Measurements from ENCODE around the gene PROM1. TPM values are rescaled to one million over a fixed set of nuclear protein-coding genes. Genes with fewer than 3 reads are reported as not detected.

Gene PROM1
- total RNA-seq, 1 experiment from 2014 or later = 65.1 TPM

DNA sequence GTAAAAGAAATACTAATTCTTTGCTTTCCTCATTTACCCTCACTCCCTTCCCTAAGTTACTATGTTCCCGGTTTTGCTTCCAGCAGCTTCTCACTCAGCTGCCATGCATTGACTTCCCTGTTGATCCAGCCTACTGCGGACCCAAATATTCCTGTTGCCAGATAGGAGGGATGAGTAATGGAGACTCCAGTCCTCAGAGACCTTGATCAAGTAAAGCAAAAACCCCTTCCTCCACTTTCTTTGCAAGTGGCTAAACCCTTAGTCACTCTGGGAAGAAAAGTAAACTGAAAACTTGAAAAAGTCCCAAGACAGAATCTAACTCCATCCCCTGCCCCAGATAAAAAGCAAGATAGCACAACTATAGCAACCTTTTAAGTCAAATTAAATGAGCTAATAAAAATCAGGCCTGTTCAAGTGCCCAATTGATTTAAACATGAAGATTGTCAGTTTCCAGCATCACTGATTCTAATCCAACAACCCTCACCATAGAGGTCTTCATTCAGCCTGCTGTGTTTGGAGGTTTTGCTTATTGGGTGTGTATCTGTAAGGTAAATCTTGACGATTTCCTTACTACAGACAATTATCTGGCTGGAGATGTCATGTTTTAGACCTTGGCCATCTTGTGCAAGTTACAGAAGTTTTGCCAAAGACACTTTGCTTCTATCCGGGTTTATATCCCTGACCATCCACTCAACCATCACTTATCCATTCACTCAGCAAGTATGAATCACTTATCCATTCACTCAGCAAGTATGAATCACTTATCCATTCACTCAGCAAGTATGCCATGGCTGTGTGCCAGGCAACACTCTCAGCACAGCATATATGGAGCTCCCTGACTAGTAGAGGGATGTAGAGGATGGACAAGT lies 162.9 kb downstream of the PROM1 start:
- H3K27me3 Mint-ChIP-seq (ENCODE audit: low read depth) = peaks cover 9% of the 10 kb centered on the region
- H3K36me3 Mint-ChIP-seq = peaks cover 5% of the 10 kb centered on the region
- no peak overlapping the region for H3K27ac Mint-ChIP-seq
- DNase-seq (ENCODE audit: low spot score) (no peak), ATAC-seq (no peak)
- ChIA-PET POLR2A (no interaction called here), CTCF (interaction anchor here (1.3 kb wide), 1 partner anchor 38 kb away, joined by 6 read pairs; no protein-coding TSS in a partner anchor)
- no peak overlapping the region for H3K4me3 Mint-ChIP-seq
- TF ChIP-seq ELF4 (CRISPR knock-in tag; IDR thresholded peaks at IDR 0.05; ENCODE audit: low read depth) (no peak), ZNF671 (CRISPR knock-in tag; IDR thresholded peaks at IDR 0.05) (no peak), NFYB (CRISPR knock-in tag; conservative IDR thresholded peaks at IDR 0.05; ENCODE audit: low read depth) (no peak), FOXP4 (CRISPR knock-in tag; IDR thresholded peaks at IDR 0.05) (no peak)
- no peaks in the 10 kb centered on the region for H3K4me1 Mint-ChIP-seq
- H3K9me3 Mint-ChIP-seq = peaks cover 10% of the 10 kb centered on the region

DNA sequence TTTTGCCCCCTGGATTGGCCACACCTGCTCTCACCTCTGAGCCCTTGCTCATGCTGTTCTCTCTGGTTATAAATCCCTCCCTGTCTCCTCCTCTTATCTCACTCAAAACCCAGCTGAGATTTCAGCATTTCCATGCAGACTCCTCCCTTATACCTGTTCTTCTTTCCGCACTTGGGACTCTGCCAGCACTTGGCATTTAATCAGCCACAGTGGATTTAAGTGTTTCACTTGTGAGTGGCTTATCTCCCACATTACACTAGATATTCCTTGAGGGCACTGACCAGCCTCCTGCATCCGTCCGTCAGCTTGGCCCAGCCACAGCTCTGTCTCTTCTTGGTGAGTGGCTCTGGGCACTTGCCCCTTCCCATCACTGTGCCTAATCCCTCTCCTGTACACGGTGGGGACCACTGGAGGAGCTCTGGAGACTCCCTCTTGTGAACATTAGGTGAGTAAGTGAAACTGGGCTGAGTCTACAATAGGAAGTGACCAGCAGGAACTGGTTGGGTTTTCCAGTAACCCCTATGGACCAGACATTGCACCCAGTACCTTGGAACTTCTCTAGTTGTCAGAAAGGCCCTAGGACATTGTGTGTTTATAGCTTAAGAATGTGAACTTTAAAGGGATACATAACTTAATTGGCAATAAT lies 165.2 kb downstream of the PROM1 start:
- Mint-ChIP-seq H3K27me3 (ENCODE audit: low read depth) (peaks cover 9% of the 10 kb centered on the region), H3K36me3 (peaks cover 16% of the 10 kb centered on the region), H3K4me1 (no peaks in the 10 kb centered on the region), H3K9me3 (peaks cover 27% of the 10 kb centered on the region), H3K27ac (no peak overlapping the region), H3K4me3 (no peak overlapping the region)
- POLR2A ChIA-PET = no interaction called here
- DNase-seq (ENCODE audit: low spot score) = no peak
- CTCF ChIA-PET = interaction anchor here (1.9 kb wide), 1 partner anchor 36 kb away, joined by 9 read pairs; no protein-coding TSS in a partner anchor
- ATAC-seq = no peak
- TF ChIP-seq GTF2I (CRISPR knock-in tag; conservative IDR thresholded peaks at IDR 0.05) = no peak
- TF ChIP-seq KAT7 (CRISPR knock-in tag; IDR thresholded peaks at IDR 0.05; ENCODE audit: borderline replicate concordance) = no peak
- TF ChIP-seq SP1 (CRISPR knock-in tag; conservative IDR thresholded peaks at IDR 0.05) = no peak
- TF ChIP-seq, protein P1, sequence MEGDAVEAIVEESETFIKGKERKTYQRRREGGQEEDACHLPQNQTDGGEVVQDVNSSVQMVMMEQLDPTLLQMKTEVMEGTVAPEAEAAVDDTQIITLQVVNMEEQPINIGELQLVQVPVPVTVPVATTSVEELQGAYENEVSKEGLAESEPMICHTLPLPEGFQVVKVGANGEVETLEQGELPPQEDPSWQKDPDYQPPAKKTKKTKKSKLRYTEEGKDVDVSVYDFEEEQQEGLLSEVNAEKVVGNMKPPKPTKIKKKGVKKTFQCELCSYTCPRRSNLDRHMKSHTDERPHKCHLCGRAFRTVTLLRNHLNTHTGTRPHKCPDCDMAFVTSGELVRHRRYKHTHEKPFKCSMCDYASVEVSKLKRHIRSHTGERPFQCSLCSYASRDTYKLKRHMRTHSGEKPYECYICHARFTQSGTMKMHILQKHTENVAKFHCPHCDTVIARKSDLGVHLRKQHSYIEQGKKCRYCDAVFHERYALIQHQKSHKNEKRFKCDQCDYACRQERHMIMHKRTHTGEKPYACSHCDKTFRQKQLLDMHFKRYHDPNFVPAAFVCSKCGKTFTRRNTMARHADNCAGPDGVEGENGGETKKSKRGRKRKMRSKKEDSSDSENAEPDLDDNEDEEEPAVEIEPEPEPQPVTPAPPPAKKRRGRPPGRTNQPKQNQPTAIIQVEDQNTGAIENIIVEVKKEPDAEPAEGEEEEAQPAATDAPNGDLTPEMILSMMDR (IDR thresholded peaks at IDR 0.05) = no peak
- TF ChIP-seq HMGXB4 (CRISPR knock-in tag; IDR thresholded peaks at IDR 0.05) = no peak
- no peak for TF ChIP-seq USF2 (CRISPR knock-in tag; IDR thresholded peaks at IDR 0.05)
- TF ChIP-seq, protein P2, sequence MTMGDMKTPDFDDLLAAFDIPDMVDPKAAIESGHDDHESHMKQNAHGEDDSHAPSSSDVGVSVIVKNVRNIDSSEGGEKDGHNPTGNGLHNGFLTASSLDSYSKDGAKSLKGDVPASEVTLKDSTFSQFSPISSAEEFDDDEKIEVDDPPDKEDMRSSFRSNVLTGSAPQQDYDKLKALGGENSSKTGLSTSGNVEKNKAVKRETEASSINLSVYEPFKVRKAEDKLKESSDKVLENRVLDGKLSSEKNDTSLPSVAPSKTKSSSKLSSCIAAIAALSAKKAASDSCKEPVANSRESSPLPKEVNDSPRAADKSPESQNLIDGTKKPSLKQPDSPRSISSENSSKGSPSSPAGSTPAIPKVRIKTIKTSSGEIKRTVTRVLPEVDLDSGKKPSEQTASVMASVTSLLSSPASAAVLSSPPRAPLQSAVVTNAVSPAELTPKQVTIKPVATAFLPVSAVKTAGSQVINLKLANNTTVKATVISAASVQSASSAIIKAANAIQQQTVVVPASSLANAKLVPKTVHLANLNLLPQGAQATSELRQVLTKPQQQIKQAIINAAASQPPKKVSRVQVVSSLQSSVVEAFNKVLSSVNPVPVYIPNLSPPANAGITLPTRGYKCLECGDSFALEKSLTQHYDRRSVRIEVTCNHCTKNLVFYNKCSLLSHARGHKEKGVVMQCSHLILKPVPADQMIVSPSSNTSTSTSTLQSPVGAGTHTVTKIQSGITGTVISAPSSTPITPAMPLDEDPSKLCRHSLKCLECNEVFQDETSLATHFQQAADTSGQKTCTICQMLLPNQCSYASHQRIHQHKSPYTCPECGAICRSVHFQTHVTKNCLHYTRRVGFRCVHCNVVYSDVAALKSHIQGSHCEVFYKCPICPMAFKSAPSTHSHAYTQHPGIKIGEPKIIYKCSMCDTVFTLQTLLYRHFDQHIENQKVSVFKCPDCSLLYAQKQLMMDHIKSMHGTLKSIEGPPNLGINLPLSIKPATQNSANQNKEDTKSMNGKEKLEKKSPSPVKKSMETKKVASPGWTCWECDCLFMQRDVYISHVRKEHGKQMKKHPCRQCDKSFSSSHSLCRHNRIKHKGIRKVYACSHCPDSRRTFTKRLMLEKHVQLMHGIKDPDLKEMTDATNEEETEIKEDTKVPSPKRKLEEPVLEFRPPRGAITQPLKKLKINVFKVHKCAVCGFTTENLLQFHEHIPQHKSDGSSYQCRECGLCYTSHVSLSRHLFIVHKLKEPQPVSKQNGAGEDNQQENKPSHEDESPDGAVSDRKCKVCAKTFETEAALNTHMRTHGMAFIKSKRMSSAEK (CRISPR knock-in tag; IDR thresholded peaks at IDR 0.05; ENCODE audit: borderline replicate concordance) = no peak
- TF ChIP-seq AFF4 (CRISPR knock-in tag; IDR thresholded peaks at IDR 0.05; ENCODE audit: borderline replicate concordance) = no peak
